PC-9 (cell line): ENCODE measurements around the gene LRP2. TPM values are rescaled to one million over a fixed set of nuclear protein-coding genes. Genes with fewer than 3 reads are reported as not detected.

ENCODE experiments used
- BruUV-seq: library from RNA; stranded (reverse); fragments of 400-500 nt; replicated peaks from 2 replicates; lab custom pipeline; 2021; lab: Mats Ljungman, UMichigan
- CTCF ChIA-PET: fragments of 300-600 bp; sonication (Branson Sonifier 250); formaldehyde crosslinking; loops from one replicate; lab custom pipeline; 2022; ENCODE audit warnings: antibody characterized with exemption; lab: Charles Lee
- POLR2A ChIA-PET: fragments of 300-600 bp; sonication (Branson Sonifier 250); formaldehyde crosslinking; loops from one replicate; lab custom pipeline; 2022; ENCODE audit warnings: antibody characterized with exemption; ENCODE audit not compliant: unreplicated experiment; lab: Charles Lee
- DNase-seq, 2 experiments: peaks; one replicate each; pipeline versions ENCODE4 v3.0.0 to v3.0.0-alpha.2; 2015 to 2022; ENCODE audit warnings: mixed read lengths in 1 of 2
- H2AFZ ChIP-seq: fragments of 200-600 bp; sonication (generic); 2 replicates; pipeline ENCODE4 v1.8.1; 2017; ENCODE audit warnings: antibody characterized with exemption
- H3F3A ChIP-seq: fragments of 200-600 bp; sonication (generic); 2 replicates; pipeline ENCODE4 v1.8.1; 2017; ENCODE audit warnings: antibody characterized with exemption, mild to moderate bottlenecking, low read depth; ENCODE audit not compliant: insufficient read depth
- H3K27ac ChIP-seq: fragments of 200-600 bp; sonication (generic); 2 replicates; pipeline ENCODE4 v1.6.1; 2016; ENCODE audit warnings: mixed run types
- H3K27me3 ChIP-seq: fragments of 200-600 bp; sonication (generic); 2 replicates; pipeline ENCODE4 v1.6.1; 2016; ENCODE audit warnings: low read depth, mixed run types; ENCODE audit not compliant: insufficient read depth
- H3K36me3 ChIP-seq: fragments of 200-600 bp; sonication (generic); 2 replicates; pipeline ENCODE4 v1.6.1; 2016; ENCODE audit warnings: low read depth, mixed run types
- H3K4me1 ChIP-seq: fragments of 200-600 bp; sonication (generic); replicated peaks from 2 replicates; pipeline ENCODE4 v1.6.1; 2016; ENCODE audit warnings: mixed run types; ENCODE audit not compliant: insufficient read depth
- H3K4me2 ChIP-seq: fragments of 200-600 bp; sonication (generic); 2 replicates; pipeline ENCODE4 v1.6.1; 2017; ENCODE audit warnings: mixed run types
- H3K4me3 ChIP-seq: fragments of 200-600 bp; sonication (generic); 2 replicates; pipeline ENCODE4 v1.6.1; 2016; ENCODE audit warnings: mixed run types
- H3K79me2 ChIP-seq: fragments of 200-600 bp; sonication (generic); 2 replicates; pipeline ENCODE4 v1.6.1; 2017; ENCODE audit warnings: low read depth, mixed run types
- H3K9me2 ChIP-seq: fragments of 200-600 bp; sonication (generic); 2 replicates; pipeline ENCODE4 v1.8.1; 2017; ENCODE audit warnings: mild to moderate bottlenecking; ENCODE audit not compliant: insufficient read depth
- H3K9me3 ChIP-seq: fragments of 200-600 bp; sonication (generic); 2 replicates; pipeline ENCODE4 v1.8.1; 2016; ENCODE audit warnings: low read depth; ENCODE audit not compliant: insufficient read depth
- H4K20me1 ChIP-seq: fragments of 200-600 bp; sonication (generic); 2 replicates; pipeline ENCODE4 v1.8.1; 2017; ENCODE audit not compliant: insufficient read depth
- CTCF ChIP-seq: fragments of 200-600 bp; sonication (generic); conservative IDR thresholded peaks from 2 replicates; pipeline ENCODE4 v1.6.1; 2017; ENCODE audit warnings: mixed run types, antibody characterized with exemption, mild to moderate bottlenecking, moderate library complexity
- EZH2 ChIP-seq: fragments of 200-600 bp; sonication (generic); IDR thresholded peaks from 2 replicates; pipeline ENCODE4 v1.8.0; 2017; ENCODE audit warnings: antibody characterized with exemption, low read depth
- intact Hi-C: fragments of 100-400 bp; cut with micrococcal nuclease; formaldehyde crosslinking; loops from one replicate; pipeline ENCODE4 v1.10.0; 2022; ENCODE audit not compliant: unreplicated experiment
- total RNA-seq: library from RNA; stranded (reverse); gene quantifications from 2 replicates; pipeline ENCODE4 v1.2.3, GENCODE V29; 2021

LRP2 gene
- total RNA-seq, 1 experiment from 2014 or later = not detected

- intact Hi-C loops = no loop called here
- H3K4me3 ChIP-seq = peak overlapping the region; percentile 52; the same call in 1 of the 2 replicates
- no peaks in the 10 kb centered on the region for H3F3A ChIP-seq
- H3K9me2 ChIP-seq = no peaks in the 10 kb centered on the region
- no peaks in the 10 kb centered on the region for H3K9me3 ChIP-seq
- H2AFZ ChIP-seq = 0 out of 2 replicates have a peak overlapping the region, but pooled peaks have one; percentile 73
- H3K27me3 ChIP-seq = peaks cover 14% of the 10 kb centered on the region
- H3K4me1 ChIP-seq = no peaks in the 10 kb centered on the region; the same call in 1 of the 2 replicates
- no peak overlapping the region for H3K27ac ChIP-seq
- BruUV-seq = no TSS peak
- TF ChIP-seq CTCF (no peak), EZH2 (no peak)
- CTCF ChIA-PET = no interaction called here
- H3K79me2 ChIP-seq = no peaks in the 10 kb centered on the region
- no peak for DNase-seq
- no peaks in the 10 kb centered on the region for H3K36me3 ChIP-seq
- POLR2A ChIA-PET = no interaction called here
- no peaks in the 10 kb centered on the region for H4K20me1 ChIP-seq
- H3K4me2 ChIP-seq = peak overlapping the region; percentile 85
These were observed 2.7 kb upstream of the LRP2 start for GRCh38 chr2:169365029-169365480.

DNA sequence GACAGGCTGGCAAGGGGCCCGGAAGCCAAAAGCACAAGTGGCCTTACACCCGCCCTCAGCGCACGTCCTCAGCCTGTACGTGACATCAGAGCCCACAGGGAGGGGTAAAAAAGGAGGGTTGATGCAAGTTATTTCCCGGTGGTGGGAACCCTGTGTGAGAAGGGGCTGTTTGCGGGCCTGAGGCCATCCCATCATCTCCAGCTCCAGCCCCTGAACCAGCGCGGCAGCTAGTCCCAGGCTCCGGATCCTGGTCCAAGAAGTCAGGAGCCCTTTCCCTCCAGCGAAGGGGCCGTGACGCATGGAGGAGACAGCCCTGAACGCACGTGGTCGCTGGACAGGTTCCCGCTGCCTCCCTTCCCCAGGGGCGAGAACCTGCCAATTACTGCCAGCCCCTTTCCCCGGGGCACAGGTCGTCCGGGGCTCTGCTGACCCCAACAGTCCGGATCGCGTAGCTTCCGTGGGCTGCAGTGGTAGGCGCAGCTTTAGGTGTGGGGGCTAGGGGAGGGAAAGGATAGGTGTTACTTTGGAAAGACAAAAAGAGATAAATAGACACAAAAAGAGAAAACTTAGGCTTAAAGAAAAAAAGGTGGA lies 1.3 kb upstream of the LRP2 start:
- Histone ChIP-seq H3K9me2 (no peaks in the 10 kb centered on the region), H3F3A (no peaks in the 10 kb centered on the region), H3K4me2 (peak overlapping the region; percentile 85), H3K27me3 (peaks cover 14% of the 10 kb centered on the region), H3K9me3 (no peaks in the 10 kb centered on the region), H3K4me3 (peak overlapping the region; percentile 52), H3K4me1 (no peaks in the 10 kb centered on the region; the same call in 1 of the 2 replicates), H3K36me3 (no peaks in the 10 kb centered on the region), H3K27ac (no peak overlapping the region), H2AFZ (peak overlapping the region; percentile 73; the same call in 1 of the 2 replicates), H3K79me2 (no peaks in the 10 kb centered on the region), H4K20me1 (no peaks in the 10 kb centered on the region)
- CTCF ChIA-PET = no interaction called here
- intact Hi-C loops = no loop called here
- POLR2A ChIA-PET = no interaction called here
- DNase-seq = no peak
- TF ChIP-seq EZH2 (no peak), CTCF (no peak)
- BruUV-seq = no TSS peak

DNA sequence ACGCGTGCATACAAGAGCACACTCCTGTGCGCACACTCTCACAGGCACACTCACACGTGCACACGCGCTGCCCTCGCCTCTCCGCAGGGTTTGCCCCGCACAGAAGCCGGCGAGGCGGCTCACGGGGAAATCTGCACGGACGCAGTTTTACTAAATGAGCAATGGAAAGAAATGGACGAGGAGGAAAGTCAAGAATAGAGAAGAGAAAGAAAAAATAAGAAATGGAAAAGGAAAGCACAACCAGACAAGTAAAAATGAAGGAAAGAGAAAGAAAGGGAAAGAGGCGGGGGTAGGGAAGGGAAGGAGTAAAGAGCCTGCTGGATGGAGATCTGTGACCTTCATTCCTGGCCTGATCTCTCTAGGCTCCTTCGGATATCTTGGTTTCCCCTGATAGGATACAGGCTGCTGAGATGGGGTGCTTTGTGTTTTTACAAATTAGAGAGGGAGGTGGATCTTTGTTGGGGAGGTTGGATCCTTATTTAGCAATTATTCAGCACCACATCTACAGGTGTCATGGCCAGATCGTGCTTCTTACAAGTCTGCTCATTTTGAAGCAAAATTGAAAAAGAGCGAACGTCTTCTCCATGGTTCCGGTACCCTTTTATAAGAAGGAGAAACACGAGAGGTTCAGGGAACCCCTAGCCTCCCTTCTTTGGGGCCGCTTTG lies 693 bp upstream of the LRP2 start:
- H3K4me2 ChIP-seq = peak overlapping the region; percentile 85
- H3K9me2 ChIP-seq = no peaks in the 10 kb centered on the region
- intact Hi-C loops = no loop called here
- H4K20me1 ChIP-seq = no peaks in the 10 kb centered on the region
- no TSS peak for BruUV-seq
- H3K27me3 ChIP-seq = peaks cover 14% of the 10 kb centered on the region
- H3K9me3 ChIP-seq = no peaks in the 10 kb centered on the region
- DNase-seq = no peak
- H3K4me3 ChIP-seq = no peak overlapping the region; the same call in 1 of the 2 replicates
- H3K27ac ChIP-seq = no peak overlapping the region
- H3K4me1 ChIP-seq = no peaks in the 10 kb centered on the region; the same call in 1 of the 2 replicates
- ChIA-PET POLR2A (no interaction called here), CTCF (no interaction called here)
- no peaks in the 10 kb centered on the region for H3K36me3 ChIP-seq
- H2AFZ ChIP-seq = no peak overlapping the region
- TF ChIP-seq EZH2 (no peak), CTCF (no peak)
- H3K79me2 ChIP-seq = no peaks in the 10 kb centered on the region
- no peaks in the 10 kb centered on the region for H3F3A ChIP-seq
